ENCODE data around the gene FAM131C.

- TF ChIP-seq ZNF114 (tag by site-specific recombination; IDR thresholded peaks at IDR 0.05) (no peak), CTCF (tag by site-specific recombination; IDR thresholded peaks at IDR 0.05) (no peak)
Observed at GRCh38 chr1:16065269-16065576, 8.2 kb downstream of the FAM131C start.
